Ovary (tissue), 3 donors: ENCODE data around the gene RGS6.

Experiments used
- CTCF ChIP-seq, 3 donors: fragments of 450-650 bp in 2 of 3; fragments of 200-600 bp in 1 of 3; IDR thresholded peaks; one replicate each; pipeline versions ENCODE4 v1.5.1 to v1.8.0; 2016 to 2022; ENCODE audit warnings: antibody characterized with exemption in 3 of 3, mild to moderate bottlenecking in 1 of 3
- POLR2A ChIP-seq: fragments of 450-650 bp; IDR thresholded peaks from one replicate; pipeline ENCODE4 v1.6.1; 2017; ENCODE audit warnings: antibody characterized with exemption, mild to moderate bottlenecking, moderate library complexity
- donor health status: DM: no; HTN: no; CAD: no.

- TF ChIP-seq CTCF (IDR thresholded peaks at IDR 0.05) = no peak
- TF ChIP-seq POLR2A = no peak
Measured at GRCh38 chr14:71905860-71906259, 26.4 kb upstream of the RGS6 start.
